ENCODE measurements around the gene SH3BP4. TPM values are rescaled to one million over a fixed set of nuclear protein-coding genes. Genes with fewer than 3 reads are reported as not detected.
A peak's percentile ranks its signal among the peaks of the same experiment; 100 is the strongest.

SH3BP4 gene
- total and polyA plus RNA-seq, 2 of the 13 experiments (the other 11 are each of a cell fraction or from before 2014, with no cell fraction given): 34.6 to 99.1 TPM

DNA sequence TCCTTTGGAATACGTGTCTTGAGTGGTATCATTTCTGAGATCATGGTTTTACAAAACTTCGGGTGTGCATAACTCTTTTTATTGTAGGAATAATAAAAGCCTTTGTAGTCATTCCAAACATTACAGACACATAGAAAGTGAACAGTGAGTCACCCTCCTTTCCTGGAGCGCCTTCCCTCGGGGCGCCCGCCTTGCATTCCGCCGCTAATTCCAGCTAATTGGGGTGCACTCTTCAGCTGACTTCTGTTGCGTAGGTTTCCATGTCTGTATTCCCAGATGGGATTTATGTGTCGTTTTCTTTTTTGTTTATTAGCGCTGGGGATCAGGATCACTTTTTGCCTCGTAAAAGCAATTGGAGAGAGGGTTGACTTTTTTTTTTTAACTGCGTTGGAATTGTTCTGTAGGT lies 18.7 kb downstream of the SH3BP4 start (continued):
- TF ChIP-seq, protein P1, sequence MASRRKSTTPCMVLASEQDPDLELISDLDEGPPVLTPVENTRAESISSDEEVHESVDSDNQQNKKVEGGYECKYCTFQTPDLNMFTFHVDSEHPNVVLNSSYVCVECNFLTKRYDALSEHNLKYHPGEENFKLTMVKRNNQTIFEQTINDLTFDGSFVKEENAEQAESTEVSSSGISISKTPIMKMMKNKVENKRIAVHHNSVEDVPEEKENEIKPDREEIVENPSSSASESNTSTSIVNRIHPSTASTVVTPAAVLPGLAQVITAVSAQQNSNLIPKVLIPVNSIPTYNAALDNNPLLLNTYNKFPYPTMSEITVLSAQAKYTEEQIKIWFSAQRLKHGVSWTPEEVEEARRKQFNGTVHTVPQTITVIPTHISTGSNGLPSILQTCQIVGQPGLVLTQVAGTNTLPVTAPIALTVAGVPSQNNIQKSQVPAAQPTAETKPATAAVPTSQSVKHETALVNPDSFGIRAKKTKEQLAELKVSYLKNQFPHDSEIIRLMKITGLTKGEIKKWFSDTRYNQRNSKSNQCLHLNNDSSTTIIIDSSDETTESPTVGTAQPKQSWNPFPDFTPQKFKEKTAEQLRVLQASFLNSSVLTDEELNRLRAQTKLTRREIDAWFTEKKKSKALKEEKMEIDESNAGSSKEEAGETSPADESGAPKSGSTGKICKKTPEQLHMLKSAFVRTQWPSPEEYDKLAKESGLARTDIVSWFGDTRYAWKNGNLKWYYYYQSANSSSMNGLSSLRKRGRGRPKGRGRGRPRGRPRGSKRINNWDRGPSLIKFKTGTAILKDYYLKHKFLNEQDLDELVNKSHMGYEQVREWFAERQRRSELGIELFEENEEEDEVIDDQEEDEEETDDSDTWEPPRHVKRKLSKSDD (CRISPR knock-in tag; IDR thresholded peaks at IDR 0.05; ENCODE audit: low read depth): no peak
- TF ChIP-seq FOSL2 (CRISPR knock-in tag; IDR thresholded peaks at IDR 0.05): 0 out of 2 replicates have a peak, but pooled peaks have one; percentile 19

GRCh38 chr2:234971496-234971895 lies 19.7 kb downstream of the SH3BP4 start:
- H3K27me3 ChIP-seq (ENCODE audit: control insufficient read depth in 1 of 2, insufficient read depth in 2 of 2, low read length in 2 of 2): no peaks in the 10 kb centered on the region
- no TSS peak for BruUV-seq (replicated peaks)
- intact Hi-C loops (cut with micrococcal nuclease; ENCODE audit: unreplicated experiment) (no loop called here), in situ Hi-C loops (cut with HindIII; ENCODE audit: extremely low pct_ligation_motif_present, low pct_unique_long_range_greater_than_20kb) (no loop called here)
- TF ChIP-seq GRHL1 (CRISPR knock-in tag; conservative IDR thresholded peaks at IDR 0.05) (no peak), PHF20 (CRISPR knock-in tag; IDR thresholded peaks at IDR 0.05) (no peak), ELF1 (CRISPR knock-in tag; IDR thresholded peaks at IDR 0.05) (no peak), SMARCE1 (IDR thresholded peaks at IDR 0.05; ENCODE audit: borderline replicate concordance) (no peak), ONECUT2 (CRISPR knock-in tag; IDR thresholded peaks at IDR 0.05) (no peak), NCOA5 (CRISPR knock-in tag; IDR thresholded peaks at IDR 0.05) (no peak)
- FAIRE-seq (no peak), DNase-seq (ENCODE audit: low spot score) (no peak), ATAC-seq (no peak)
- POLR2A ChIA-PET: interaction anchor here (1.3 kb wide), 1 partner anchor 10 kb away, joined by 3 read pairs; no protein-coding TSS in a partner anchor
- H2AFZ ChIP-seq (ENCODE audit: low read length): no peak overlapping the region
- 97% methylated on average over 7 of the region's 7 CpGs for WGBS (ENCODE audit: low lambda C conversion rate)
- CTCF ChIA-PET (ENCODE audit: low intra/inter-chr PET ratio, low total read pairs): no interaction called here
- H3K9ac ChIP-seq (ENCODE audit: insufficient read depth, low read depth, low read length): no peak overlapping the region
- H3K4me3 ChIP-seq (replicated peaks in 1 of 3; ENCODE audit: insufficient read depth in 1 of 3, low read depth in 2 of 3, low read length in 3 of 3): no peak overlapping the region
- H3K4me2 ChIP-seq (ENCODE audit: low read depth, low read length): no peak overlapping the region
- peaks cover 65% of the 10 kb centered on the region for H3K4me1 ChIP-seq (ENCODE audit: insufficient read depth, low read length)
- H3K9me3 ChIP-seq (ENCODE audit: low read length): no peaks in the 10 kb centered on the region
- H3K79me2 ChIP-seq (ENCODE audit: insufficient read depth, low read length): peaks cover 97% of the 10 kb centered on the region
- peaks cover 96% of the 10 kb centered on the region for H4K20me1 ChIP-seq (ENCODE audit: insufficient read depth, low read length)
- peaks cover 13 to 51% of the 10 kb centered on the region in 2 experiments for H3K36me3 ChIP-seq (replicated peaks in 1 of 2; ENCODE audit: control insufficient read depth in 1 of 2, insufficient read depth in 2 of 2, low read length in 2 of 2)
- H3K27ac ChIP-seq (ENCODE audit: extremely low read length, insufficient read depth, low read length): no peak overlapping the region

All from HepG2 (cell line).